ENCODE data around the gene SPATA31D3.
"Not testable (repeated sequence)": the region's sequence is repeated elsewhere in the genome, so short reads cannot be mapped to it uniquely, and the experiment has no call there.

SPATA31D3 gene

GRCh38 chr9:81943393-81943792 is at the start of gene SPATA31D3:
Gene SPATA31D3 (plus strand): TSS chr9:81943500. CDS start chr9:81943586, 86 bp downstream.
- not testable (repeated sequence) for H3K36me3 Mint-ChIP-seq (ENCODE audit: low read depth); H3K27me3 Mint-ChIP-seq (ENCODE audit: low read depth, poor library complexity); DNase-seq; H3K4me3 Mint-ChIP-seq; H3K4me1 Mint-ChIP-seq; H3K9me3 Mint-ChIP-seq; H3K27ac Mint-ChIP-seq

GRCh38 chr9:81893929-81894328 is 49.4 kb upstream of the SPATA31D3 start:
- TF ChIP-seq CTCF (IDR thresholded peaks at IDR 0.05), result no peak
- Mint-ChIP-seq H3K4me1 (peaks cover 4% of the 10 kb centered on the region), H3K36me3 (ENCODE audit: low read depth) (no peaks in the 10 kb centered on the region), H3K4me3 (no peak overlapping the region), H3K27me3 (ENCODE audit: low read depth, poor library complexity) (no peaks in the 10 kb centered on the region), H3K9me3 (peaks cover 4% of the 10 kb centered on the region), H3K27ac (no peak overlapping the region)
- DNase-seq, result no peak

- no peak for TF ChIP-seq CTCF (IDR thresholded peaks at IDR 0.05)
- no peaks in the 10 kb centered on the region for H3K27me3 Mint-ChIP-seq (ENCODE audit: low read depth, poor library complexity)
- DNase-seq, result no peak
- H3K27ac Mint-ChIP-seq, result no peak overlapping the region
- H3K4me1 Mint-ChIP-seq, result peaks cover 4% of the 10 kb centered on the region
- no peak overlapping the region for H3K4me3 Mint-ChIP-seq
- no peaks in the 10 kb centered on the region for H3K36me3 Mint-ChIP-seq (ENCODE audit: low read depth)
- peaks cover 4% of the 10 kb centered on the region for H3K9me3 Mint-ChIP-seq
Observed at GRCh38 chr9:81894891-81895290, 48.4 kb upstream of the SPATA31D3 start.

- H3K4me3 Mint-ChIP-seq, result no peak overlapping the region
- no peaks in the 10 kb centered on the region for H3K36me3 Mint-ChIP-seq (ENCODE audit: low read depth)
- no peak for TF ChIP-seq CTCF (IDR thresholded peaks at IDR 0.05)
- H3K27me3 Mint-ChIP-seq (ENCODE audit: low read depth, poor library complexity), result no peaks in the 10 kb centered on the region
- DNase-seq, result no peak
- H3K27ac Mint-ChIP-seq, result no peak overlapping the region
- H3K9me3 Mint-ChIP-seq, result peaks cover 4% of the 10 kb centered on the region
- H3K4me1 Mint-ChIP-seq, result peaks cover 11% of the 10 kb centered on the region
Observed at GRCh38 chr9:81896070-81896469, 47.2 kb upstream of the SPATA31D3 start.

GRCh38 chr9:81898851-81899250 is 44.4 kb upstream of the SPATA31D3 start:
- no peak overlapping the region for H3K4me3 Mint-ChIP-seq
- peaks cover 23% of the 10 kb centered on the region for H3K4me1 Mint-ChIP-seq
- TF ChIP-seq CTCF (IDR thresholded peaks at IDR 0.05), result no peak
- peak overlapping the region; percentile 24 for H3K27ac Mint-ChIP-seq
- H3K27me3 Mint-ChIP-seq (ENCODE audit: low read depth, poor library complexity), result no peaks in the 10 kb centered on the region
- no peaks in the 10 kb centered on the region for H3K36me3 Mint-ChIP-seq (ENCODE audit: low read depth)
- DNase-seq, result no peak
- peaks cover 4% of the 10 kb centered on the region for H3K9me3 Mint-ChIP-seq

GRCh38 chr9:81902196-81902595 is 41.1 kb upstream of the SPATA31D3 start:
- Mint-ChIP-seq H3K27ac (no peak overlapping the region), H3K27me3 (ENCODE audit: low read depth, poor library complexity) (no peaks in the 10 kb centered on the region), H3K4me3 (no peak overlapping the region), H3K9me3 (no peaks in the 10 kb centered on the region), H3K4me1 (peaks cover 33% of the 10 kb centered on the region), H3K36me3 (ENCODE audit: low read depth) (no peaks in the 10 kb centered on the region)
- TF ChIP-seq CTCF (IDR thresholded peaks at IDR 0.05), result no peak
- no peak for DNase-seq

All from nephron progenitor cell (in vitro differentiated cells).